MG63 (cell line): Measurements from ENCODE around the gene LEP. TPM values are rescaled to one million over a fixed set of nuclear protein-coding genes. Genes with fewer than 3 reads are reported as not detected.
A peak's percentile ranks its signal among the peaks of the same experiment; 100 is the strongest.
"Not testable (repeated sequence)": the region's sequence is repeated elsewhere in the genome, so short reads cannot be mapped to it uniquely, and the experiment has no call there.

ENCODE experiments used
- DNase-seq: peaks from one replicate; pipeline ENCODE4 v3.0.0-alpha.2; 2020
- H3K27me3 ChIP-seq: fragments of 250-450 bp; sonication (Bioruptor Pico); 2 replicates; pipeline ENCODE4 v1.5.1; 2020; ENCODE audit warnings: mild to moderate bottlenecking, moderate library complexity
- H3K36me3 ChIP-seq: fragments of 250-450 bp; sonication (Bioruptor Pico); 2 replicates; pipeline ENCODE4 v1.5.1; 2020; ENCODE audit warnings: mild to moderate bottlenecking, moderate library complexity
- H3K4me3 ChIP-seq: fragments of 250-450 bp; sonication (Bioruptor Pico); 2 replicates; pipeline ENCODE4 v1.5.1; 2020; ENCODE audit warnings: mild to moderate bottlenecking, moderate library complexity
- H3K9me3 ChIP-seq: fragments of 250-450 bp; sonication (Bioruptor Pico); 2 replicates; pipeline ENCODE4 v1.5.1; 2020; ENCODE audit warnings: mild to moderate bottlenecking, moderate library complexity
- total RNA-seq: library from RNA; depleted of rRNA; stranded (reverse); fragments of >200 nt; shearing (Covaris generic); gene quantifications from 2 replicates; pipeline ENCODE4 v1.2.3, GENCODE V29; 2014; ENCODE audit warnings: low replicate concordance

The LEP gene
- total RNA-seq, 1 experiment from 2014 or later: not detected

GRCh38 chr7:128233471-128233870 lies 7.6 kb upstream of the LEP start:
- H3K4me3 ChIP-seq: no peak overlapping the region
- DNase-seq: no peak

GRCh38 chr7:128234476-128235026 lies 6.5 kb upstream of the LEP start:
- no peaks in the 10 kb centered on the region for H3K27me3 ChIP-seq
- no peak for DNase-seq
- no peaks in the 10 kb centered on the region for H3K36me3 ChIP-seq

More at GRCh38 chr7:128233471-128233870, 7.6 kb upstream of the LEP start:
- no peaks in the 10 kb centered on the region for H3K27me3 ChIP-seq
- H3K9me3 ChIP-seq: no peaks in the 10 kb centered on the region
- no peaks in the 10 kb centered on the region for H3K36me3 ChIP-seq

DNA sequence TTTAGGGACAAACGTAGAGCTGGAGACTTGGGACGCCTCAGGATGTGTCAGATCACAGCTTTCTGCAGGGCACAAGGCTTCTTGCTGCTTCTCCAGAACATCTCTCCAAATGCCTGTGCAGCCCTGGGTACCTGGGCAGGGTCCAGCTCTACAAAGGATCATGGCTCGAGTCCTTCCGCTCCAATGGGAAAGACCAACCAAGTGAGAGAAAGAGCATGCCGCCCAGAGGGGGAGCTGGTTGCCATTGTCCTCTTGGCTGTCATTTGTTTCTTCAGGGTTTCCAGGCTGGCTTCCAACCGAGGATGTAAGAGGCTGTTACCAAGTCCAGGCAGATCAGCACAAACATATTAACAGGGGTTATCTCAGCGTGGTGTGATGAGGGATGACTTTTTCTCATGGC lies 5.6 kb upstream of the LEP start:
- Histone ChIP-seq H3K36me3 (no peaks in the 10 kb centered on the region), H3K9me3 (no peaks in the 10 kb centered on the region), H3K4me3 (no peak overlapping the region), H3K27me3 (no peaks in the 10 kb centered on the region)
- DNase-seq: no peak

More at GRCh38 chr7:128234476-128235026, 6.5 kb upstream of the LEP start:
- no peak overlapping the region for H3K4me3 ChIP-seq
- H3K9me3 ChIP-seq: no peaks in the 10 kb centered on the region

GRCh38 chr7:128236924-128237586 lies 4.0 kb upstream of the LEP start:
- Histone ChIP-seq H3K4me3 (no peak overlapping the region), H3K9me3 (no peaks in the 10 kb centered on the region), H3K36me3 (no peaks in the 10 kb centered on the region), H3K27me3 (no peaks in the 10 kb centered on the region)
- peak; percentile 83 for DNase-seq

- not testable (repeated sequence) for H3K36me3 ChIP-seq, H3K27me3 ChIP-seq, DNase-seq, H3K4me3 ChIP-seq, H3K9me3 ChIP-seq
These were observed 1.9 kb upstream of the LEP start for GRCh38 chr7:128239146-128239545.

GRCh38 chr7:128242661-128243060 lies 1.6 kb downstream of the LEP start:
- no peak overlapping the region for H3K4me3 ChIP-seq
- no peaks in the 10 kb centered on the region for H3K36me3 ChIP-seq
- no peaks in the 10 kb centered on the region for H3K27me3 ChIP-seq
- no peak for DNase-seq
- H3K9me3 ChIP-seq: no peaks in the 10 kb centered on the region

- no peaks in the 10 kb centered on the region for H3K36me3 ChIP-seq
- no peaks in the 10 kb centered on the region for H3K27me3 ChIP-seq
These were observed 2.2 kb downstream of the LEP start for GRCh38 chr7:128243273-128243672.

GRCh38 chr7:128244861-128245260 lies 3.8 kb downstream of the LEP start:
- H3K27me3 ChIP-seq: no peaks in the 10 kb centered on the region
- H3K4me3 ChIP-seq: no peak overlapping the region
- no peaks in the 10 kb centered on the region for H3K36me3 ChIP-seq
- H3K9me3 ChIP-seq: no peaks in the 10 kb centered on the region
- DNase-seq: no peak

More at GRCh38 chr7:128243273-128243672, 2.2 kb downstream of the LEP start:
- Histone ChIP-seq H3K4me3 (no peak overlapping the region), H3K9me3 (no peaks in the 10 kb centered on the region)
- DNase-seq: no peak

DNA sequence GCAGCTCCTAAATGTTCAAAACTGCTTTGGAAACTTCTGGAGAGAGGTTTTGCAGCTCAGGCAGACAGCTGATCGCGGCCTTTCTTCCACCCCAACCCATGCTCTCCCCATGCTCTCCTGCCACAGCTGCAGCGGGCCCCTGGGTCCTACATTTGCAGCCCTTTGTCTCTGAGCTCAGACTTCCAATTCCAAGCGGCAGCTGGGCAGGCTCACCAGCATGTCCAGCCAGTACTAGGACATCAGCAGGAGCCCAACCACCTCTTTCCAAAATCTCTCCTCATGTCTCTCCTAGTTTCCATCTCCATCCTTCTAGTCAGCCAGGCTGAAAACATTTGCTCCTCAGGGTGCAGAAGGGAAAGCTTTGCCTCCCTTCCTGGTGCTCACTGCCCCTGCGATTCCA lies 6.0 kb downstream of the LEP start:
- H3K9me3 ChIP-seq: no peaks in the 10 kb centered on the region
- DNase-seq: no peak

DNA sequence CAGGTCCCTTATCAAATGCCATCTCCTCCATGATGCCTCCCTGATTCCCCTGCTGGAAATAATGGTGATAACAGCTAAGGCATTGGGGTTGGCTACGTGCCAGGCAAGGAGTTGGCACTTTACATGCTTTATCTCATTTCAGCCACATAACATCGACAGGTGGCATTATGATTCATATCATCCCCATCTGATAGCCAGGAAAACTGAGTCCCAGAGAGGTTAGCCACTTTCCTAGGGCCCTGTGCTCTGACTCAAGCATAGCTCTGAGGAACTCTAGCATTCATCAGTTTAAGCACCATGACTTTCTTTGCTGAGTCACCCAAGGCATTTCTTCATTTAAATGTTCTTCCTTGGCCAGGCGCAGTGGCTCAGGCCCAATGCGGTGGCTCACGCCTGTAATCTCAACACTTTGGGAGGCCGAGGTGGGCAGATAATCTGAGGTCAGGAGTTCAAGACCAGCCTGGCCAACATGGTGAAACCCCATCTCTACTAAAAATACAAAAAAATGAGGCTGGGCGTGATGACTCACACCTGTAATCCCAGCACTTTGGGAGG lies 6.6 kb downstream of the LEP start:
- peak; percentile 24 for DNase-seq
- Histone ChIP-seq H3K27me3 (no peaks in the 10 kb centered on the region), H3K9me3 (no peaks in the 10 kb centered on the region), H3K4me3 (no peak overlapping the region), H3K36me3 (no peaks in the 10 kb centered on the region)

More for the DNA sequence above, 6.0 kb downstream of the LEP start:
- Histone ChIP-seq H3K4me3 (no peak overlapping the region), H3K27me3 (no peaks in the 10 kb centered on the region), H3K36me3 (no peaks in the 10 kb centered on the region)

DNA sequence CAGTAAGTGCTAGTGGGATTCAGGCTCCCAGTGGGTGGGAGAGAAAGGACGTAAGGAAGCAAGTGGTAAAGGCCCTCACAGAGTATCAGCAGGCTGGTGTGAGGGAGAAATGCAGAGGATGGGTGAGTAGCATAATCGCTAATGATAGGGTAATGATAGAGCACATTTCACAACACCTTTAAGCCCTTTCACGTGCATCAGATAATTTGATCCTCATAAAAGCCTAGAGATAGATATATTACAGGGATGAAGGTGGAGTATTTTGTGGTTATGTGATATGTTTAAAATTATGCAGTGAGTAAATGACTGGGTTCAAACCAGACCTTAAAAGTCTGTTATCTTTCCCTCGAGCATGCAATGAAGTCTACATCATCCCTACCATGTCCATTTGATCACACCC lies 10.3 kb downstream of the LEP start:
- no peak for DNase-seq
- H3K27me3 ChIP-seq: no peaks in the 10 kb centered on the region
- H3K36me3 ChIP-seq: no peaks in the 10 kb centered on the region
- no peak overlapping the region for H3K4me3 ChIP-seq
- H3K9me3 ChIP-seq: no peaks in the 10 kb centered on the region

DNA sequence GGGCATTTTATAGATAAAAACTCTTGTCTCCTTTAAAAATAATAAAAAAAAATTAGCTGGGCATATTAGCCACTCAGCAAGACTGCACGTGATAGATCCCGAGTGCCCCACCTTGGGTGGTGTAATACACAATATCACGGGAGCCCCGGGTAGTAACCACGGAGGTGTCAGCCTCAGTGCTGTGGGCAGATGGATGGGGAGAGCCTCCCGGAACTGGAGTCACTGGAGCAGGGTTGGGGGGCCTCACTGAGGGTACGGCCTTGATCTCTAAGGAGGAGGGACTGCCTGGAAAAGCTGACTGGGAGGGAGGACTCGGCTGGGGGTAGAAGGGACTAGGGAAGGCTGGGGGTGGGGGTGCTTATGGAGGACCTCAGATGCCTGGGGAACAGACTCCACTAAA lies 12.6 kb downstream of the LEP start:
- Histone ChIP-seq H3K9me3 (no peaks in the 10 kb centered on the region), H3K4me3 (no peak overlapping the region), H3K27me3 (no peaks in the 10 kb centered on the region), H3K36me3 (no peaks in the 10 kb centered on the region)
- DNase-seq: no peak

GRCh38 chr7:128254470-128254869 lies 13.4 kb downstream of the LEP start:
- Histone ChIP-seq H3K4me3 (no peak overlapping the region), H3K27me3 (no peaks in the 10 kb centered on the region), H3K9me3 (no peaks in the 10 kb centered on the region), H3K36me3 (no peaks in the 10 kb centered on the region)
- no peak for DNase-seq

GRCh38 chr7:128255271-128255670 lies 14.2 kb downstream of the LEP start:
- DNase-seq: no peak
- Histone ChIP-seq H3K27me3 (no peaks in the 10 kb centered on the region), H3K9me3 (no peaks in the 10 kb centered on the region), H3K4me3 (no peak overlapping the region), H3K36me3 (no peaks in the 10 kb centered on the region)

DNA sequence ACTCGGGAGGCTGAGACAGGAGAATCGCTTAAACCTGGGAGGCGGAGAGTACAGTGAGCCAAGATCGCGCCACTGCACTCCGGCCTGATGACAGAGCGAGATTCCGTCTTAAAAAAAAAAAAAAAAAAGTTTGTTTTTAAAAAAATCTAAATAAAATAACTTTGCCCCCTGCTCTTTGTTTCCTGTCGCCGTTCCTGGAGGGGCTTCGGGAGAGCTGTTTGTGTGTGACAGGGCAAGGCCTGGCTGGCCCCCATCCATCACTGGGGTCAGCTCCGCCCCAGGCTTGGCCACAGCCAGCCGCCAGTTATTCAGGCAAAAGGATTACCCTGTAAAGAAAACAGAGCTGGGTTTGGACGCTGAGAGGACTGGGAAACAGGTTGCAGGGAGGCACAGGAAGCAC lies 16.4 kb downstream of the LEP start:
- H3K4me3 ChIP-seq: no peak overlapping the region
- H3K27me3 ChIP-seq: no peaks in the 10 kb centered on the region
- no peaks in the 10 kb centered on the region for H3K36me3 ChIP-seq
- DNase-seq: no peak
- H3K9me3 ChIP-seq: no peaks in the 10 kb centered on the region

GRCh38 chr7:128259131-128260061 lies 18.3 kb downstream of the LEP start:
- no peak for DNase-seq
- no peaks in the 10 kb centered on the region for H3K27me3 ChIP-seq

More at GRCh38 chr7:128259131-128260061, 18.3 kb downstream of the LEP start:
- H3K4me3 ChIP-seq: no peak overlapping the region
- no peaks in the 10 kb centered on the region for H3K36me3 ChIP-seq
- H3K9me3 ChIP-seq: no peaks in the 10 kb centered on the region
